HG03558 (cell line): ENCODE data around the gene GTSE1.

Experiments used
- ATAC-seq: cut with Tn5 transposase; IDR thresholded peaks from one replicate; pipeline ENCODE4 v1.9.1; 2021; ENCODE audit warnings: moderate number of reproducible peaks; ENCODE audit not compliant: unreplicated experiment; ENCODE audit errors: extremely low read depth

Gene GTSE1

DNA sequence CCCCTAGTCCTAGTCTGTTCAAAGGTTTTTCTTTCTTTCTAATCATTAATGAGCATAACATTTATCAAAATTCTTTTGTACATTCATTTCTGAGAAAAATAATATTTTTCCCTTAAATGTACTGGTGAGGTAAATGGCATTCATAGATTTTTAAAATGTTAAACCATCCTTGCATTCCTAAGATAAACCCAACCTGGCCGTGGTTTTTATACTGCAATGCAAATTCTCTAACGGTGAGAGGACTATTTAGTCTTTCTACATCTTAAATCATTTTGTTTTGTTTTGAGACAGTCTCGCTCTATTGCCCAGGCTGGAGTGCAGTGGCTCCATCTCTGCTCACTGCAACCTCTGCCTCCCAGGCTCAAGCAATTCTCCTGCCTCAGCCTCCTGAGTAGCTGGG lies 79.4 kb downstream of the GTSE1 start:
- ATAC-seq: no peak

DNA sequence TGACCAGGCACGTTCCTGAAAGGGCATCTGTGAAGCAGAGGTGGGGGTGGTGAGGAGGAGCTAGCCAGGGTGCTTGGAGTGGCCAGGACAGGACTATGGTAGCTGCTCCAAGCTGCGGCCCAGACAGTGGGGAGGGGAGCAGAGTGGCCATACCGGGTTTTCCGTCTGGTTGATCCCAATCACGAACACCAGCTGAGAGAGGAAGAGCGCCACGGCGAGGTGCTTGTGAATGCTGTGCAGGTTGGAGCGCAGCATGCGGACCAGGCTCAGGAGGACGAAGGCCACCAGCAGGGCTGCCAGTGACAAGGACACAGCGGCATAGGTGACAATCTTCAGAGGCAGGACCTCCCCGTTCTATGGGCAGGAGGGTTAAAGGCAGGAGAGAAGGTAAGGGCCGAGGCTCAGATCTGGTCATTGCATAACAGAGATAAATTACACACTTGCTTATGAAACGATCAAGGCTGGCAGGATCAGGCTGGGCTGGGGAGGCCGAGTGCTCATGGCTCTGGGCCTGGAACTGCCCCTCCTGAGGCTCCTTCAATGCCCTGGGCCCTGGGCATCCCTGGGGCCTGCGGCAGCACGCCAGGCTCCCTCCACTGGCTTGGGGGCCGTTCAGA lies 80.3 kb downstream of the GTSE1 start:
- ATAC-seq: no peak

GRCh38 chr22:46377525-46378425 lies 81.1 kb downstream of the GTSE1 start:
- ATAC-seq: no peak

DNA sequence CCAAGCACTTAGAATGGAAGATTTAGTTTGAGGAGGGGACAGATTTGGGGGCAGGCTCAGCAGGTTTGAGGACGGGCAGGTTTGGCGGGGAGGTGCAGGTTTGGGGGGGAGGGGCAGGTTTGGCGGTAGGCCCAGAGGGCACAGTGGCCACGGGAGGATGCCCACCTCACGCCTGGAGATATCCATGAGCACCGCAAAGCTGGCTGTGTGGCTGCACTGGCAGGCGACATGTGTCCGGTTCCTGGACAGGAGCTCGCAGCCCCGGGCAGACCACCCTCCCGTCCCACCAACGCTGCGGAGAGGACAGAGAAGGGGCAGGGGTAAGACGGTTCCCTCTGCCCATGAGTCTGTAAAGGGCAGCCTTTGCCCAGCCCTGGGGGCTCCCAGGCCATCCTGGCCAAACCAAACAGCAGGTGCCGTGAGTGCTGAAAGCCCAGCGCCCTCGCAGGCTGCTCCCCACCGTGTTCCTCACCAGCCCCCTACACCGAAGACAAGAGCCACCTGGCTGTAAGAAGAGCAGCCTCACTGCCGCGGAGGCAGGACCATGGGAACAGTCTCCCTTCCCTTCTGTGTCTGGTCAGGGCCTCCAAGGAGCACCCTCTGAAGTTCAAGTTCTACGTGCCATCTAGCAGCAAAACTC lies 81.9 kb downstream of the GTSE1 start:
- no peak for ATAC-seq

GRCh38 chr22:46379066-46379930 lies 82.6 kb downstream of the GTSE1 start:
- ATAC-seq: no peak

DNA sequence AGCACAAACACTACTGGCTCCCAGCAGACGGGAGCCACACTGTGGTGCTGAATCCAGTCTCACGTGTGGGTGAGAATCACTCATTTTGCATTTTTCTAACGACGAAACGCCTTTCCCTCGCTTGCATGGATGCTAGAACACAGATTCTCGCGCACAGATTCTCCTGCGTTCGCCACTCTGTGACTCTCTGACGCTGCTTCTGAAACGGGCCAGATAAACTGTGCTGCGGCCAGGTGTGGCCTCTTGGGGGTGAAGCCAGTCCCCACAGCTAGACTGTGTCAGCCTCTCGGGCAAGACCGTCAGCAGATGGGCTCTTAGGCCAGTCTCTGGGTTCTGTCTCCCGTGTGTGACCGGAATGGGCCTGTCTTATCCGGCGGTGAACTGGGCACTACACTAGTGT lies 83.4 kb downstream of the GTSE1 start:
- no peak for ATAC-seq
